Measurements from ENCODE around the gene CYSRT1.

CYSRT1 gene

GRCh38 chr9:137178939-137179630, 45.9 kb upstream of the CYSRT1 start:
- Histone ChIP-seq H3K27me3 (ENCODE audit: insufficient read depth, poor library complexity, severe bottlenecking) (peaks cover 11% of the 10 kb centered on the region), H3K4me3 (ENCODE audit: severe bottlenecking) (no peak overlapping the region), H3K36me3 (ENCODE audit: low read depth) (peaks cover 24% of the 10 kb centered on the region), H3K27ac (ENCODE audit: poor library complexity, severe bottlenecking) (no peak overlapping the region), H3K9me3 (ENCODE audit: severe bottlenecking) (no peaks in the 10 kb centered on the region), H3K4me1 (ENCODE audit: insufficient read depth, poor library complexity, severe bottlenecking) (no peaks in the 10 kb centered on the region)
- DNase-seq (ENCODE audit: low spot score) (no peak), ATAC-seq (ENCODE audit: low read depth) (no peak)
- no peak for TF ChIP-seq CTCF (IDR thresholded peaks at IDR 0.05; ENCODE audit: poor library complexity, severe bottlenecking)

- Histone ChIP-seq H3K9me3 (ENCODE audit: severe bottlenecking) (no peaks in the 10 kb centered on the region), H3K27ac (ENCODE audit: poor library complexity, severe bottlenecking) (no peak overlapping the region), H3K4me1 (ENCODE audit: insufficient read depth, poor library complexity, severe bottlenecking) (no peaks in the 10 kb centered on the region), H3K27me3 (ENCODE audit: insufficient read depth, poor library complexity, severe bottlenecking) (peaks cover 6% of the 10 kb centered on the region), H3K36me3 (ENCODE audit: low read depth) (peaks cover 24% of the 10 kb centered on the region), H3K4me3 (ENCODE audit: severe bottlenecking) (no peak overlapping the region)
- no peak for TF ChIP-seq CTCF (IDR thresholded peaks at IDR 0.05; ENCODE audit: poor library complexity, severe bottlenecking)
- no peak for ATAC-seq (ENCODE audit: low read depth)
- DNase-seq (ENCODE audit: low spot score): no peak
Measured at GRCh38 chr9:137179761-137180160, 45.2 kb upstream of the CYSRT1 start.

- H3K4me3 ChIP-seq (ENCODE audit: severe bottlenecking): no peak overlapping the region
- peaks cover 24% of the 10 kb centered on the region for H3K36me3 ChIP-seq (ENCODE audit: low read depth)
- TF ChIP-seq CTCF (IDR thresholded peaks at IDR 0.05; ENCODE audit: poor library complexity, severe bottlenecking): no peak
- no peak overlapping the region for H3K27ac ChIP-seq (ENCODE audit: poor library complexity, severe bottlenecking)
- H3K9me3 ChIP-seq (ENCODE audit: severe bottlenecking): no peaks in the 10 kb centered on the region
- DNase-seq (ENCODE audit: low spot score): no peak
- no peaks in the 10 kb centered on the region for H3K4me1 ChIP-seq (ENCODE audit: insufficient read depth, poor library complexity, severe bottlenecking)
- H3K27me3 ChIP-seq (ENCODE audit: insufficient read depth, poor library complexity, severe bottlenecking): no peaks in the 10 kb centered on the region
- ATAC-seq (ENCODE audit: low read depth): no peak
Measured at GRCh38 chr9:137180491-137180890, 44.5 kb upstream of the CYSRT1 start.

- no peak for TF ChIP-seq CTCF (IDR thresholded peaks at IDR 0.05; ENCODE audit: poor library complexity, severe bottlenecking)
- Histone ChIP-seq H3K4me3 (ENCODE audit: severe bottlenecking) (no peak overlapping the region), H3K27ac (ENCODE audit: poor library complexity, severe bottlenecking) (no peak overlapping the region), H3K4me1 (ENCODE audit: insufficient read depth, poor library complexity, severe bottlenecking) (no peaks in the 10 kb centered on the region), H3K36me3 (ENCODE audit: low read depth) (peaks cover 24% of the 10 kb centered on the region), H3K27me3 (ENCODE audit: insufficient read depth, poor library complexity, severe bottlenecking) (no peaks in the 10 kb centered on the region), H3K9me3 (ENCODE audit: severe bottlenecking) (no peaks in the 10 kb centered on the region)
- ATAC-seq (ENCODE audit: low read depth) (no peak), DNase-seq (ENCODE audit: low spot score) (no peak)
Measured at GRCh38 chr9:137181680-137182079, 43.3 kb upstream of the CYSRT1 start.

GRCh38 chr9:137182836-137183235, 42.1 kb upstream of the CYSRT1 start:
- Histone ChIP-seq H3K9me3 (ENCODE audit: severe bottlenecking) (no peaks in the 10 kb centered on the region), H3K36me3 (ENCODE audit: low read depth) (peaks cover 33% of the 10 kb centered on the region), H3K27me3 (ENCODE audit: insufficient read depth, poor library complexity, severe bottlenecking) (no peaks in the 10 kb centered on the region), H3K4me1 (ENCODE audit: insufficient read depth, poor library complexity, severe bottlenecking) (peaks cover 5% of the 10 kb centered on the region), H3K4me3 (ENCODE audit: severe bottlenecking) (no peak overlapping the region), H3K27ac (ENCODE audit: poor library complexity, severe bottlenecking) (no peak overlapping the region)
- no peak for TF ChIP-seq CTCF (IDR thresholded peaks at IDR 0.05; ENCODE audit: poor library complexity, severe bottlenecking)
- no peak for ATAC-seq (ENCODE audit: low read depth)
- no peak for DNase-seq (ENCODE audit: low spot score)
